Stimulated activated CD4-positive, alpha-beta T cell treated with anti-CD3 and anti-CD28 coated beads, Interleukin-1b, Interleukin-23, amount 100 ng/mL, for 24 hours (primary cell): ENCODE data around the gene RNLS.
A peak's percentile ranks its signal among the peaks of the same experiment; 100 is the strongest.
"Not testable (repeated sequence)": the region's sequence is repeated elsewhere in the genome, so short reads cannot be mapped to it uniquely, and the experiment has no call there.

ENCODE experiments used
- DNase-seq, 4 experiments: peaks; one replicate each; pipeline ENCODE4 v3.0.0-alpha.2; 2020; ENCODE audit warnings: low read depth in 4 of 4, low spot score in 1 of 4

The RNLS gene

DNA sequence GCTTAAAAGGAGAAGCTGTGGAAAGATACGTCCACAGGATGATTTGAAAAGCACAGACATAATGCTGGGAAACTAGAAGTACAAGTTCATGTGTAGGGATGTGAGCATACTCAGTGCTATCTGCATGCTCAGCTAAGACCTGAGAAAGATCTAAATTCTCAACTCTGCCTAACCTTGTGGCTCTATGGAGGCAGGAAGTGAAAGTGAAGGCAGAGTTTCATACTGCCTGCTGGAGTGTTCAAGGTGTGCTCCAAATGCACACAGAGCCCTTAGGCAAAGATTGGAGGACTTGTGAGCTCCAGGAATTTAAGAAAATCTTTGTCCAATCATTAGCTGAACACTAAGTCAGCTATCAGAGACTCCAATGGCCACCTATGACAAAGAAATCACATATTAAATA, 190.9 kb downstream of the RNLS start:
- no peak for DNase-seq

- no peak for DNase-seq
Measured at GRCh38 chr10:88390041-88390440, 193.1 kb downstream of the RNLS start.

- DNase-seq: no peak
Measured at GRCh38 chr10:88389456-88389855, 193.7 kb downstream of the RNLS start.

GRCh38 chr10:88388324-88388723, 194.8 kb downstream of the RNLS start:
- no peak for DNase-seq

DNA sequence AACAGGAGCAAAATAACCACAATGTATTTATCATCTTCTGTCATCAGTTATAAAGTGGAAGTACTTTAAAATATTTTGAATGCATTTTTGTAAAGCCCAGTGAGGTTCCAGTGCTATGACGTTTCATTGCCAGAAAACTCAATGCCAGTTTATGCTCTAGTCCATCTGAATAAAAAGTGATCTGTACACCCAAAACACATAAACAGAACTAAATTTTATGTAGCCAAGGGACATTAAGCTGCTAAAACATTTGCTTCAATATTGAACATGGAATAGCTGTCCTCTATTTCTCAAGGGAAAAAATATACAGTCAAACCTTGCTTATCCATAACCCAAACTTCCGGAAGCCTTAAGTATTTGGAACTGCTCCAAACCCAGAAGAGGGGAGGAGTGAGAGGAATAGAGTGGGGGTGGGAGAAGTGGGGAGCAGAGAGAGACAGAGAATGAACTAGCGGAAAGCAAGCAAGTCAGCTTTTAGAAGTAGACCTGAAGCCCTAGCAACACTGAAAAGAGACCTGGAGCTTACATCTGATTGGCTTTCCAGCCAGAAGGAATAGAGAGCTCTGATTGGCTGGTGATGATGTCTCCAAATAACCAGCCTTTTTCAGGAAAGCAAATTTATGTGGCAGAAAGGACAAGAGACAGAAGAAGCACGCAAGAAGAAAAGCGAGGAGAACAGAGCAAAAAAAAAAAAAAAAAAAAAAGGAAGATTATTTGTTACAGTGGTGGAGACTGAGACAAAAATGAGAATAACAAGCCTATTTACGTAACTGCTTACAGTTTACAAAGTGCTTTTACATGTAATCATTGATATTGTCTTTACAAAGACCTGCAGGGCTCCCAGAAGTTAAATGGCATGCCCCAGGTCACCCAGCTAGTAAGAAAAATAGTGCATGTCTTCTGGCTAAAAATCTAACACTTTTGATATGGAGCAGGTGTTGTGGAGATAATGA, 196.0 kb downstream of the RNLS start:
- no peak for DNase-seq

- no peak for DNase-seq
Measured at GRCh38 chr10:88386204-88386788, 196.8 kb downstream of the RNLS start.

DNA sequence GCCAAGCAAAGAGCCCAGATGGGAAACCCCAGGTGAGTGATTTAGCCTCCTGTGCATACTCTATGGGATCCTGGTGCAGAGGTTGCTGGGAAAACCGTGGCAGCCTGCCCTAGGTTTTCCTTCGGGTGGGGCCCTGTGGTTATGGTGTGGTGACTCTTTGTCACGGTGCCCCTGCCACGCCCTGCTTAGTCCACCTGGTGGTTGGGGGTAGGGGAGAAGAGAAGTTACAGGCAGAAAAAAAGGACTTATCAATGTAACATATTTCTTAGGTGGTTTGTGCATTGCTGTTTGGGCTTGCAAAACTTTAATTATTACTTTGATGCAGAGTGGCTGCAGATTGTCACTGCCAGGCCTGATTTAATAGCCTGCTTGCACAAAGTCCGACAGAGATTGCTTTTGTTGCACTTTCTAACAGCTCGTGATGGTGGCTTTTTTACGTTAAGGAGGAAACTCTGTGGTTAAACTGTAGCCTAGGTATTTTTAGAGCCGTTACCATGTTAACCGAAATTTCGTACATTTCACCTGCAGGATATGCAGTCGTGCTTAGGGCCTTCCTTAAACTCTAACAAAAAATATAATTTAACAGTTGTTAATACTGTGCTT, 197.4 kb downstream of the RNLS start:
- peak in 2 of 4 experiments; percentile 8 to 35 for DNase-seq

- DNase-seq: no peak
Measured at GRCh38 chr10:88383276-88383675, 199.8 kb downstream of the RNLS start.

DNA sequence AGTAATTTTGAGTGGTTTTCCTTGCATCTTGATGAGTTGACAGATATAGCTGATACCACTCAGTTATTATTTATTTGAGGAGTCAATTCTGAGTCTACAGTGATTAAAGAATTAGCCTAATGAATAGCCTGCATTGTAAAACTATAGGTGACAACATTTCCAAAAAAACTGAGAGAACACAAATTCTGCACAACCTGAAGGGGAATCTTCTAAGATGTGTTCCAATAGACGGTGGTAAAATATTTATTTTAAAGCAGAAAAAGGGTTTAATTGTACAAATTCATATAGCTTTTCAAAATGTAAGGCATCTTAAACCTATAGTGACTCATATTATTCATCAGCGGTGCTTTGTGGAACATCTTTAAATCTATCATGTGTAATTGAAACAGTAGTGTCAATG, 200.4 kb downstream of the RNLS start:
- no peak for DNase-seq

DNA sequence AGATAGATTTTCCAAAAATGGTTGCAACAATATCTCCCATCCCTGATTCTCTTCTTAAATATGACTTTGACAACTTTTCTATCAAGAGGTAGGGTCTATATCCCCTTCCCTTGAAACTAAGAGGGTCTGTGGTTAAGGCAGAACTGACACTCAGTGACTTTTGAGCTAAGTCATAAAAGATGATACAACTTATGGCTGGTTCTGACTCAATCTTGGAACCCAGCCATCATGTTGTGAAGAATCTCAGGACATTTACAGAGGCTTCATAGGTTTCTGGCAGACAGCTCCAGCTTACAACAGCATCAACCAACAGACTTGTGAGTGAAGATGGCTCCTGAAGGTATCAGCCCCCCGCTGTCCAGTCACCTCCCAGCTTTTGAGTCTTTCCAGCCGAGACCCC, 203.5 kb downstream of the RNLS start:
- no peak for DNase-seq

DNA sequence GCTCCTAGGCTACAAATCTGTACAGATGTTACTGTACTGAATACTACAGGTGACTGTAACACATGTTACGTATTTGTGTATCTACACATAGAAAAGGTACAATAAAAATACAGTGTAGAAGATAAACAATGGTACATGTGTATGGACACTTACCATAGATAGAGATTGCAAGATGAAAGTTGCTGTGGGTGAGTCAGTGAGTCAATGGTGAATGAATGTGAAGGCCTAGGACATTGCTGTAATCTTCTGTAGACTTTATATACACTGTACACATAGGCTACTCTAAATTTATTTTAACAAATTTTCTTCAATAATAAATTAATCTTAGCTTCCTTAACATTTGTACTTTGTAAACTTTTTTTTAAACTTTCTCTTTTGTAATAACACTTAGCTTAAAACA, 205.6 kb downstream of the RNLS start:
- no peak for DNase-seq

- DNase-seq: no peak
Measured at GRCh38 chr10:88374392-88375175, 208.5 kb downstream of the RNLS start.

GRCh38 chr10:88372881-88373592, 210.1 kb downstream of the RNLS start:
- DNase-seq: no peak

DNA sequence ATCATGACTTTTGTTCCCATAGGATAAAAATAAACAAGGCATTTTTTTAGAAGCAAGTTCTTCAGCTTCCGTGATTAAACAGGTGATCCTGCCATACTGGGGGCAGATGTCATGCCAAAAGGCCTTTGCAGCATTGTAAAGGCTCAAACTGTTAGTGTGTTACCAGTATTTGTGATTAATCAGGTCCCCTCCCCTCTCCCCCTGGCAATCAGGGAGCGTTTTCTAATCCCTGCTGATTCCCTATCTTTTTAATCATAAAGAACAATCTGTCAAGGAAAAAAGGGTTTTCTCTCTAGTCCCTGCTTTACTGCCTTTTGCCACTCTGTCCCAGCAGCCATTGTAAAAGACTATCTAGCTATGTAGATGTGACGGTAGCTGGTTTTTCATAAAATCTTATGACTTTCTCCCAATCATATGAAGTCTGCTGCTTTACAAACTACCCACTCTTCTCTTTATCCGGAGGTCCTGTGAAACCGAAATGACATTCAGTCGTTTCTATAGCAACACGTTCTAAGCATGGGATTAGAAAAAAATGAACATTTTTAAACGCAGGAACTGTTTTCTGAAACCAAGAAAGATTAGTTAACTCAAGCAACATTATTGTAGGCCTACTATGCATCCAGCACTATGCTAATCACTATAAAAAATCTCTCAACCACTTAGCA, 210.9 kb downstream of the RNLS start:
- no peak for DNase-seq

DNA sequence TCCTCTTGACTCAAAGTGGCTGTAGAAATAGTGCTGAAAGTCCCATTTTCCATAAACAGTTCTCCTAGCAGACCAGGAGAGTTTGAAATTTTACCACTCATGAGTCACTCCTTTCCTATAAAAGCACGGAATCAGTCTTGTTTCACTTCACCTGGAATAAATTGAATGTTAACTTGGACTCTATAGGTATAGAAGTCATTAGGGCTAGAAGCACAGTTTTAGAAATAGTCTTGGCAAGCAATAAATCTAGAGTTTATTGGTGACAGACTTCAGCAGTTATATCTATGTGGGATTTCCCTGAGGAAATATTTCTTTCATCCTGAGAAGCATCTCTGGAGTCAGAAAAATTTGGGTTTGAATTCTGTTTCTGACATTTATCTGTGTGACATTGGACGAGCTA, 212.4 kb downstream of the RNLS start:
- DNase-seq: no peak

DNA sequence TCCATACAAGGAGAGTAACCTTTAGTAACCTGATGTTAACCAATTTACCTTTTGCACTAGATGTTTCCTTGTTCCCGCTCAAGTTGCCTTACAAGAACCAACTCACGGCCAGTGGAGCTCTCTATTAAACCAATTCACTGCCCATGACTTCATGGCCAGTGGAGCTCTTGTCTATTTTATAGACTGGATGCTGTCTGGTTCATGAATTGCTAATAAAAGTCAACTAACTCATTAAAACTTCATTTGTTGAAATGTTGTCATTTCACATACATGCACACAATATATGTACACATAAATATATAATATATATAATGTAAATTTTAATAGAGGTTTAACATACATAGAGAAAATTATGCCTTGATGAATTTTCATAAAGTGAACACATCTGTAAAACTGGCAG, 216.3 kb downstream of the RNLS start:
- DNase-seq: no peak

DNA sequence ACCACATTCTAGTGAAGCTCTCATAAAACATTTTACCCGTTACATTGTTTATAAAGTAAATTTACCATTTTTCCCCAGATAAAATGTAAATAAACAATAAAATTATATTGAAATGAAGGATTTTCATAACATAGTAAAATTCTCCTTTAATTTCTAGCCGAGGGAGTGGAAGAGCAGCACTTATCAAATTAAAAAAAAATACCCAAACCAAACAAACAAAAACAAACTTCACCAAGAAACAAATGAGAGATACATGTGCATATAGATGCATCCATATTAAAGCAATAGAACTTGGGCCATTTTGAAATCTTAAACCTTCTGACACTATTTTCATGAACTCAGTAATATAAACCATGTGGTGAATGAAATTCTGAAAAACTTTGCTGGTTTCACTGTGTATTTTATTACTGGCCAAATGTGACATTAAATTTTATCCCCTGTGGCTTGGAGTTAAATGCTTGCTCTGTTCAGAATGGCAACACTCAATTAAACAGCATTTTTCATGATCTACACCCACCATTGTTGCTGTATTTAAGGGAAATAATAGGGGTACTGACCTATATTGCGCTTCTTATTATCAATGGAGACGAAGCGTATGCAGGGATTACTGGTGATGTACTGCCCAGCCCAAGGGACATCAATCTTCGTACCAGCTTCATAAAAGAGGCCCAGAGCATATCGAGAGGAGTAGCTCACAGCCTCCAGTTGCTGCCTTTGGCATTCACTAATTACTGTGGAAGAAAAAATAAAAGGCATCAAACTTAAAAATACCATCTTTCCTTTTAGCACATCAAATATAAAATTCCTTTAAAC, 220.9 kb downstream of the RNLS start:
- no peak for DNase-seq

GRCh38 chr10:88361494-88361893, 221.6 kb downstream of the RNLS start:
- DNase-seq: no peak

- not testable (repeated sequence) for DNase-seq
Measured at GRCh38 chr10:88355750-88356149, 227.4 kb downstream of the RNLS start.
